GM18858 (cell line): Measurements from ENCODE around the gene ZNF564.
A peak's percentile ranks its signal among the peaks of the same experiment; 100 is the strongest.
"Not testable (repeated sequence)": the region's sequence is repeated elsewhere in the genome, so short reads cannot be mapped to it uniquely, and the experiment has no call there.

Experiments used
- ATAC-seq: cut with Tn5 transposase; IDR thresholded peaks from one replicate; pipeline ENCODE4 v1.9.1; 2021; ENCODE audit not compliant: unreplicated experiment

Gene ZNF564

DNA sequence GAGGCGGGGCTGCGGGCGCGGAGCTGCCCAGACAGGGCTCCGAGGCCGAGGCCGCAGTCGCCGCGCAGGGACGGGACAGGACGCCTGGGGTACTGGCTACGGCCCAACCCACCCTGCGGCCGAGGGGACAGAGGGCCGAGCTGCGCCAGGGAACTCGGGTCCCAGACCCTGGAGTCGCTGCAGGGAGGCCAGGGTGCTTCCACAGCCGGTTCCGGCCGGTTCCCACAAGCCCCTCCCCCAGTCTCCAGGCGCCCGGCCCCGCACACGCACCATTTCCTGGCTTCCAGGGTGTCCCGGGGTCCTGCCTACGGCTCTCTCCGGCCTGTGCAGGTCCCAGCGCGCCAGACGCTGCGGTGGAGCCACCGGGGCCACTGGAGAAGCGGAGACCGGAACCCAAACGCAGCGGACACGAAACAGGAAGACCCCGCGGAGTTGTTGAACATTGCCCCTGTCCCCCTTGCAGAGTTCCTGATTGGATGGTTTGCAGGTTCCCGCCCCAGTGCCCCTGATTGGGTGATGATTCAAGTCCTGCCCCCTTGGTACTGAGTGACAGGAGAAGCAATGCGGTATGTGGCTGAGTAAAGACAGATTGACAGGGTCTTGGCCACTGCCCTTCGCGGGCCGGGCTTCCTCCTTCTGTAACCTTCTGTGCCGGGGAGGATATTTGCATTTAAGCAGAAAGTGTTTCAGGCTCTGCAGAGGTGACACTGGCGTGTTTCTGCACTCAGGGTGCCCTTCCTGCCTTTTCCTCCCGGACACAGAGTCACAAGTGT lies at the start of gene ZNF564:
Gene ZNF564, minus strand, starts transcription at position 423 of the 773 bp plus-strand sequence. Its CDS starts 150 bp downstream, at position 273.
- ATAC-seq: peak; percentile 94

DNA sequence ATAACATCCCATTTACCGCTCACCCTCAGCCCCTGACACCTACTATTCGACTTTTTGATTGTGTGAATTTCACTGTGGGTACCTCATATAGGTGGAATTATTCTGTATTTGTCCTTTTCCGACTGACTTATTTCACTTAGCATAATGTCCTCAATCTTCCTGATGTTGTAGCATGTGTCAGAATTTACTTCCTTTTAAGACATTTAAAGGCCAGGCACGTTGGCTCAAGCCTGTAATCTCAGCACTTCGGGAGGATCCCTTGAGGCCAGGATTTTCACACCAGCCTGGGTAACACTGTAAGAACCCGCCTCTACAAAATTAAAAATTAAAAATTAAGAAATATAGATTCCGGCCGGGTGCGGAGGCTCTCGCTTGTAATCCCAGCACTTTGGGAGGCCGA lies 46.3 kb upstream of the ZNF564 start:
- no peak for ATAC-seq

DNA sequence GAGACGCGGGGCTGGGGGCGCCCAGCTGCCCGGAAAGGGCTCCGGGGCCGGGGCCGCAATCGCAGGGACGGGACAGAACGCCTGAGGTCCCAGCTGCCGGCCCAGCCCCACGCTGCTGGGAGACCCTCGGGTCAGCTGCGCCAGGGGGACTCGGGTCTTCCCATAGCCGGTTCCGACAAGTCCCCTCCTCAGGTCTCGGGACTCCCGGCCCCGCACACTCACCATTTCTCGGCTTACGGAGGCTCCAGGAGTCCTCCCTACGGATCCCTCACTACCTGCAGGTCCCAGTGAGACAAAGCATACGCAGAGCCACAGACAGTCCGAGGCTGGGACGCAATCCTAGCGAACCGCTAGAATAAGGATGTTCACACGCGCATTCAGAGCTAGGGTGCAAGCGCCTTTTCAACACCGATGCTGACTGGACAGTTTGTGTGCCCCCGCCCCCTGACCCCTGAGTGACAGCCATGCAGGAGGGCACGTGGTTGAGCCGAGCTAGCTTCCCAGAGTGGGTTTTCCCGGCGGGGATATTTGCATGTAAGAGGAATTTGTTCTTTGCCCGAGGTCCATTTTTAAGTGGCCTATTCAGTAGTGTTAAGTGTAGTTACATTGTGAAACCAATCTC lies 45.8 kb upstream of the ZNF564 start:
- no peak for ATAC-seq

DNA sequence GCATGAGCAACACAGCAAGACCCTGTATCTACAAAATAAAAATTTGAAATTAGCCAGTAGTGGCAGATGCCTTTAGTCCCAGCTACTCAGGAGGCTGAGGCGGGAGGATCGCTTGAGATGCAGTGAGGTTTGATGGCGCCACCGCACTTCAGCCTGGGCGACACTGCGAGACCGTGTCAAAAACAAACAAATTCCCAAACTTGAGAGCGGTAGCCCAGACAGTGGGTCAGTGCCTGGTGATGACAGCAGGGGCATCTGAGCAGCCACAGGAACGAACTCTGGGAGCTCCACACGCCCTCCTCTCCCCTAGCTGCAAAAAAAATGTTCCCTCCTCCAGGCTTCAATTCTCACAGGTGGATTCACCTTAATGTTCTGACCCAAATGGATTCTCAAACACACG lies 45.2 kb upstream of the ZNF564 start:
- ATAC-seq: no peak

DNA sequence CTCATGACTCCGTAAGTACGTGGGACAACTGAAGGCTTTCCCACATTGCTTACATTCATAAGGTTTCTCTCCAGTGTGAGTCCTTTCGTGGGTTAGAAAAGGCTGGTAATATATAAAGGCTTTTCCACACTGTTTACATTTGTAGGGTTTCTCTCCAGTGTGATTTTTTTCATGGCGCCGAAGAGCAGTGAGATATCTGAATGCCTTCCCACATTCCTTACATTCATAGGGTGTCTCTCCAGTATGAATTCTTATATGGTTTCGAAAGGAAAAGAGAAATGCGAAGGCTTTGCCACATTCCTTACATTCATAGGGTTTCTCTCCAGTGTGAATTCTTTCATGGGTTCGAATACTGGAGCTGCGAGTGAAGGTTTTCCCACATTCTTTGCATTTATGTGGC lies 29.8 kb upstream of the ZNF564 start:
- ATAC-seq: no peak

DNA sequence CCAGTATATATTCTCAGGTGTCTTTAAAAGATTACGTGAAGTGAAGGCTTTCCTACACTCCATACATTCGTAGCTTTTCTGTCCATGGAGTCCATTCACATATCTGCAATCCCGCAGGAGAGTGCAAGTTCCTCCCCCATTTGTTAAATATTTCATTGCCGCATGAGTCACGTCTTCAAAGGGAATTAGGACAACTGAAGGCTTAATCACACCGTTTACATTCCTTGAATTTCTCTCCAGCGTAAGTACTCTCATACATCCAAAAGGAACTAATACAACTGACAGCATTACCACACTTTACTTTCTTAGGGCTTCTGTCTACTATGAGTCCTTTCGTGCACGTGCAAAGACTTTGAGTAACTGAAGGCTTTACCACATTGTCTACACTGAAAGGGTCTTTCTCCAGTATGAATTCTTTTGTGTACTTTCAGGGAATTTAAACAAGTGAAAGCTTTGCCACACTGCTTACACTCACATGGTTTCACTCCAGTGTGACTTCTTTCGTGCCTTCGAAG lies 29.0 kb upstream of the ZNF564 start:
- no peak for ATAC-seq

DNA sequence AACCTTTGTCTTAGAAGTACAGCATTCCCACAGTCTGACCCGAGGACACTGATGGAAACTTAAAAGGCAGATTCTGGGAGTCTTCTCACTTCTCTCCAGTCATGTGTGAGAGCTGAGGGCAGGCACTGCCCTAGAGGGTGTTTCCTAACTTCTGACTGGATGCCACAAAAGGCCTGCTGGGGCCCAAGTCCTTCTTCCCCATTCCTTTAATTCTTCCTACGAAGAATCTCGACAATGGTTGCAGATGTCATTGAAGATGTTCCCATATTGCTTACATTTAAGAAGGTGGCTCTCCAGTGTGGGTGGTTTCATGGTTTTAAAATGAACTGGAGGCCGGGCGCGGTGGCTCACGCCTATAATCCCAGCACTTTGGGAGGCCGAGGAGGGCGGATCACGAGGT lies 27.4 kb upstream of the ZNF564 start:
- no peak for ATAC-seq

DNA sequence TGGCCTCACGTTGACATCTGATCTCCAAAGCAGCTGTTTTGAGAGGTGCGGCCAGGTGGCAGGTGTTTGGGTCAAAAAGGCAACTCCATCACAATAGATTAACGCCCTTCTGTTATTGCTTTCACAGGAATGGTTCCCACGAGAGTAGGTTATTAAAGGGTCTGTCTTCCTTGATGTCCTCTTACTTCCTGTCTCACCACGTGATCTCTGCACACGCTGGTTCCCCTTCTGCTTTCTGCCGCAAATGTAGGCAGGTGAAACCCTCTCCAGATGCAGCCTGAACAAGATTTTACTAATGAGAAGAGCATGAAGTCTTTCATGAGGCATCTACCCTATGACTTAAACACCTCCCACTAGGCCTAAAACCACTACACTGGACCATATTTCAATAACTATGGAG lies 22.8 kb upstream of the ZNF564 start:
- no peak for ATAC-seq

DNA sequence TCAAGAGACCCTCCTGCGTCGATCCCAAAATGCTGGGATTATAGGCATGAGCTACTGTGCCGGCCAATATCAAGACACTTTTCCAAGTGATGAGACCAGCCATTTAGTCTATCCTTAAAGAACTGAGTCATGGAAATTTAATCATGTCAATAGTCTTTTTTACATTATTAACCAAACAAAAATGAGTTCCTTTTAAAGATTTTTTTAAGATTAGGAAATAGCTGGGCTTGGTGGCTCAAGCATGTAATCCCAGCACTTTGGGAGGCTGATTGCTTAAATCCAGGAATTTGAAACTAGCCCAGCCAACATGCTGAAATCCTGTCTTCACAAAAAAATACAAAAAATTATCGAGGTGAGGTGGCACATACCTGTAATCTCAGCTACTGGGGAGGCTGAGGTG lies 16.7 kb upstream of the ZNF564 start:
- no peak for ATAC-seq

DNA sequence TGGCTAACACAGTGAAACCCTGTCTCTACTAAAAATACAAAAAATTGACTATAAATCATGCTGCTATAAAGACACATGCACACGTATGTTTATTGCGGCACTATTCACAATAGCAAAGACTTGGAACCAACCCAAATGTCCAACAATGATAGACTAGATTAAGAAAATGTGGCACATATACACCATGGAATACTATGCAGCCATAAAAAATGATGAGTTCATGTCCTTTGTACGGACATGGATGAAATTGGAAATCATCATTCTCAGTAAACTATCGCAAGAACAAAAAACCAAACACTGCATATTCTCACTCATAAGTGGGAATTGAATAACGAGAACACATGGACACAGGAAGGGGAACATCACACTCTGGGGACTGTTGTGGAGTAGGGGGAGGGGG lies 15.1 kb upstream of the ZNF564 start:
- ATAC-seq: not testable (repeated sequence)

DNA sequence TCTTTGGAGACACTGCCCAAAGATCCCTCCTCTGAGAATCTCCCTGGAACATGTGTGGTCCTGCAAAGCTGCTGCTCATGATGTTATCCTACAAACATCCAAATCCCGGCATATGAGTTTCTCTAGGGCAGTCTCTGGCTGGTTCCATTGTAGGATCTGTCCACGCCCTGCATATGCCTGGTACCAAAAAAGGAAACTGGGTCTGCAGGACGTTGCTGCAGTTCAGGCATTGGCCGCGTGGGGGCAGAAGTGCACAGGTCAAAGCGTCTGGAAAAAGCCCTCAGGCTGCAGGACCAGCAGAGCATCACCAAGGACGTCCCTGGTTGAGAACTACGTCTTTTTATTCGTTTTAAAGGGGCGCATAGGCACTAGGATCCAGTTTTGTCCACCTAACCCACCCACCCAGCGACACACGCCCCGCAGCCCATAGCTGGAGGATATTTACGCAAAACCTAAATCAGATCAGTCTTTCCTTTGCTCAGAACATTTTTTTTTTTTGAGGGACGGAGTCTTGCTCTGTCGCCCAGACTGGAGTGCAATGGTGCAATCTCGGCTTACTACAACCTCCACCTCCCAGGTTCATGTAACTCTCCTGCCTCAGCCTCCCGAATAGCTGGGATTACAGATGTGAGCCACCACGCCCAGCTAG lies 12.9 kb upstream of the ZNF564 start:
- no peak for ATAC-seq

DNA sequence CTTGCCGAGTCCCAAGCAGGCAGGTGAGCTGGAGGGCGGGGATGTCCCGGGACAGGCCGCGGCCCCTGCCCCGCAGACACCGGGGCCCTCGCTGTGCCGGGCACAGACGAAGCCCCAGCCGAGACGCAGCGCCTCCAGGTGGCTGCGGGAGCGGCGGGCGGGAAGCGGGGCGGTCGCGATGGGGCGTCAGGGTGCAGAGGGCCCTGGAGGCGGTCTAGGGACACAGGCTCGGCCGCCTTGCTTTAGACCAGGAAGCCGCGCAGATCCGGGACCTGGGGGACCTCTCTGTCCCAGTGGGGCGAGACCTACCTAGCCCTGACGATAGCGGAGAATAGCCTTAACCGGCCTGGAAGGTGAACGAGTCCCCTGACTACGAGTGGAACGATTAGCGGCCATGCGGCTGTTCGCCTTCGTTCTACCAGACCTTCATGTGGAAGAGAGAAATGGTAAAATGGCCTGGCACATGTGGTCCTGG lies 4.2 kb upstream of the ZNF564 start:
- no peak for ATAC-seq

DNA sequence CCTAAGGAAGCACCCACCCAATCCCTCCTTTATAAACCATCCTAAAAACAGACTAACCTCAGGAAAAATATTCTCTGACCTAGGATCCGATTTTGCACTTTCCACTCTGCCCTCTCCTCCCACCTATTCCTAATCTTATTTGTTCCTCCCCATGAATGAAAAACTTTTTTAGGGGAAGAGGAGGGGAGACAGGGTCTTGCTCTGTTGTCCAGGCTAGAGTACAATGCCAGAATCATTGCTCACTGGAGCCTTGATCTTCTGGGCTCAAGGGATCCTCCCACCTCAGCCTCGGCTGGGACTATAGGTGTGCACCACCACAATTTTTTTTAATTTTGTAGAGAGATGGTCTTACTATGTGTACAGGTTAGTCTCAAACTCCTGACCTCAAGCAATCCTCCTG lies 4.4 kb downstream of the ZNF564 start:
- ATAC-seq: no peak

DNA sequence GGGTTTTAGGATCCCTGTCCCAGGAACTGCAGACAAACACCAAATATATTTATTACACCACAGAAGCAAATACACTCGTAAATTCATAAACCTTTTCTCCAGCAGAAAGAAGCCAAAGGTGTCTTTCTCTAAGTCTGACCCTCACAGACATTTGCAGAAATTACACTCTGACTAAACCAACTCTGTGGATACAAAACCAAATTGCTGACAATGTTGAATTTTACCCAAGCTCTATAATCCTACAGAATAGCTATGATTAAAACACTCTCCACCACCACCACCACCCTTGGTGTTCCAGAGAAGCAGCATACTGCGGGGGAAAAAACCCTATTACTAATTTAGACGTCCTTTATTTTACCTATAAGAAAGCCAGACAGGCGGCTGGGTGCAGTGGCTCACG lies 5.2 kb downstream of the ZNF564 start:
- no peak for ATAC-seq

DNA sequence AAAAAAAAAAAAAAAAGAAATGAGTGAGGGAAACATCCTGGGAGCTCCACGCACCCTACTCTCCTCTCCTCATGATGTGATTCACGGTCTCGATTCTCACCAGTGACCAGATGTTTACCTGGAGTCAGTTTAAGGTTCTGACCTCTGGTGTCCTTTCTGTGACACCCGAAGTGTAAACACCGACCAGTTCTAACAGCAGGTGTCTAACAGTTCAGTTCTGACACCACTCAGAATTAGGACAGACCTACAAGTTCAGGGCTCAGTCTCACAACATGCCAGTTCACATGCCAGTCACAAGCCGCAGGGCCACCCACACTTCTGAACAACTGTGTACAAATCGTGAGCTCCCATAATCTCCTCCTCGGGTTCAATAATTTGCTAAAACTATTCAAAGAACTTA lies 6.0 kb downstream of the ZNF564 start:
- no peak for ATAC-seq

DNA sequence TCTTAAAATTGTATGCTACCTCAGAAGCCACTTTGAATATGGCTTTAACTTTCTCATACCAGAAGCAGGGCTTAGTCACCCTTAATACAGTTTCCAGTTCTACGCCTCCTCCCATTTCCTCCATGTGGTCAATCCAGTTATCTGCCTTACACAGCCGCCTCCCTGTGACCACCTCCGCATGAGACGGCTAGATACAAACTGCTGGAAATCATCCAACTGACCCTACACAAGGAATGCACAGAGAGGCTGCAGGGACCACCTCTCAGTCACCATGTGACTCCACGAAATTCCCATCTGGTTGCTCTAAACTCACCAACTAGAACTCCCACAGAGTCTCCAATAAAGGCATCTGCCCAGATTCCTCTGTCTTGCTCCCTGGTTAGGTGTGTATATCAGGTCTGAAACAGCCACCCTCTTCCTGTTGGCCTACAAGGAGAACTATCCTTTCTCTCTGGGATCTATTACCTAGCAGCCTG lies 6.8 kb downstream of the ZNF564 start:
- no peak for ATAC-seq

DNA sequence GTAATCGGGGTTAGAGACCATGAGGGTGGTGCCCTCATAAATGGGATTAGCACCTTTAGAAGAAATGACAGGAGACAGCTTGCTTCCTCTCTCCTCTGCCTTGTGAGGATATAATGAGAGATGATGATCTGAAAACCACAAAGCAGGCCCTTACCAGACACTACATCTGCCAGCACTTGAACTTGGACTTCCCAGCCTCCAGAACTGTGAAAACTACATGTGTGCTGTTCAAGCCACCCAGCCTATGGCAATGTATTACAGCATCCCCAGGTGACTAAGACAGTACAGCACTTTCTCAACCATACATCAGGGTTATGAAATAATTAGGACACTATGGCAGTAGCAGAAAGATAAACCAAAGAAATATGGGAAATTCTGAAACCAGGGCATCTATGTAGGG lies 7.4 kb downstream of the ZNF564 start:
- no peak for ATAC-seq

DNA sequence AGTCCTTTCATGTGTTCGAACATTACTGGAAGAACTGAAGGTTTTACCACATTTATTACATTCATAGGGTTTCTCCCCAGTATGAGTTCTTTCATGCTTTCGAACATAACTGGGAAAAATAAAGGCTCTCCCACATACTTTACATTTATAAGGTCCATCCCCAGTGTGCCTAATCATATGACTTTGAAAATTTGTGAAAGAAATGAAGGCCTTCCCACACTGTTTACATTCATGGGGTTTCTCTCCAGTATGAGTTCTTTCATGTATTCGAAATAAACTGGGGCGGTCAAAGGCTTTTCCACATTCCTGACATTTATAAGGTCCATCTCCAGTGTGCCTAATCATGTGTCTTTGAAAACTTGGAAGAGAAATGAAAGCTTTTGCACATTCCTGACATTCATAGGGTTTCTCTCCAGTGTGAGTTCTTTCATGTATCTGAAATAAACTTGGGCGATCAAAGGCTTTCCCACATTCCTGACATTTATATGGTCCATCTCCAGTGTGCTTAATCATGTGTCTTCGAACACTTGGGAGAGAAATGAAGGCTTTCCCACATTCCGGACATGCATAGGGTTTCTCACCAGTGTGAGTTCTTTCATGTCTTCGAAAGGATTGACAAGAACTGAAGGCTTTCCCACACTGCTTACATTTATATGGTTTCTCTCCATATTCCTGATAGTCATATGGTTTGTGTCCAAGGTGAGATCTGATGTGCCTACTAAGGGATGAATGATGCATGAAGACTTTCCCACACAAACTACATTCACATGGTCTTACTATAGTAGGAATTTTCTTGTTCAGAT lies 24.0 kb downstream of the ZNF564 start:
- ATAC-seq: no peak

DNA sequence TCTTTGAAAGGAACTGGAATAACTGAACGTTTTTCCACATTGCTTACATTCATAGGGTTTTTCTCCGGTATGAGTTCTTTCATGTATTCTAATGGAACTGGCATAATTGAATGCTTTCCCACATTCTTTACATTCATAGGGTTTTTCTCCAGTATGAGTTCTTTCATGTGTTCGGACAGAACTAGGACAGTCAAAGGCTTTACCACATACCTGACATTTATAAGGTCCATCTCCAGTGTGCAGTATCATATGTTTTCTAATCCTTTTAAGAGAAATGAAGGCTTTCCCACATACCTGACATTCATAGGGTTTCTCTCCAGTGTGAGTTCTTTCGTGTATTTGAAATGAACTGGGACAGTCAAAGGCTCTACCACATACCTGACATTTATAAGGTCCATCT lies 24.7 kb downstream of the ZNF564 start:
- no peak for ATAC-seq

DNA sequence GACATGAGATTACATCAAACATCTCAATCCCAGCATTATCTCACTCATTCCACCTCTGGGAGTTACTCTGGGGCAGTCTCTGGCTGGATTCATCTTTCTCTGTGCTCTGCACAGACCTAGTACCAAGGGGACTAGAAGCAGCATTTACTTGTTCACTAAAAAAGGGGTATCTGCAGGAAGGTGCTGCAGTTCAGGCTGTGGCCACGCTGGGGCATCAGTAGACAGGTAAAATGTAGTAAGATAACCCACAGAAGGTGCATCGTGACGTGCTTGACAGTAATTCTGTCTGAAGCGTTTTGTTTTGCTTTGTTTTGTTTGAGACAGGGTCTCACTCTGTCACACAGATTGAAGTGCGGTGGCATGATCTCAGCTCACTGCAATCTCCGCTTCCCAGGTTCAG lies 29.3 kb downstream of the ZNF564 start:
- no peak for ATAC-seq

DNA sequence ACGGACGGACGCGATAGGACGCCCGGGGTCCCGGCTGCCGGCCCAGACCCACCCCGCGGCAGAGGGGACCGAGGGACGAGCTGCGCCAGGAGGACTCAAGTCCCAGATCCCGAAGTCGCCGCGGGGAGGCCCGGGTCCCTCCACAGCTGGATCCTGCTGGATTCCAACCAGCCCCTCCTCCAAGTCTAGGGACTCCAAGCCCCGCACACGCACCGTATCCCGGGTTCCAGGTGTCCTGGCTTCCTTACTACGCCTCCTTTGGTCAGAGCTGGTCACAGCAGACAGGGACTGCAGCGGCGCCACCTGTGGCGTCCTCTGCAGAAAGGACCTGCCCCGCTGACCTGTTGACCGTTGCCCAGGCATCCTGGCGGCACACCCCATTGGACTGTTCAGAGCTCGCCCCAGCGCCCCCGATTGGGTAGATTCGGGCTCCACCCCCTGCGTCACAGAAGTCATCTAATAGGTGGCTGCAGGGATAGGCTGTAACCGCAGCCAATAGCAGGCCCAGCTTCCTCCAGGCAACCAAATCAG lies 37.7 kb downstream of the ZNF564 start:
- no peak for ATAC-seq
